Measurements from ENCODE around the gene AGRN.

GRCh38 chr1:1046243-1046642 lies 26.3 kb downstream of the AGRN start:
- TF ChIP-seq, protein P1, sequence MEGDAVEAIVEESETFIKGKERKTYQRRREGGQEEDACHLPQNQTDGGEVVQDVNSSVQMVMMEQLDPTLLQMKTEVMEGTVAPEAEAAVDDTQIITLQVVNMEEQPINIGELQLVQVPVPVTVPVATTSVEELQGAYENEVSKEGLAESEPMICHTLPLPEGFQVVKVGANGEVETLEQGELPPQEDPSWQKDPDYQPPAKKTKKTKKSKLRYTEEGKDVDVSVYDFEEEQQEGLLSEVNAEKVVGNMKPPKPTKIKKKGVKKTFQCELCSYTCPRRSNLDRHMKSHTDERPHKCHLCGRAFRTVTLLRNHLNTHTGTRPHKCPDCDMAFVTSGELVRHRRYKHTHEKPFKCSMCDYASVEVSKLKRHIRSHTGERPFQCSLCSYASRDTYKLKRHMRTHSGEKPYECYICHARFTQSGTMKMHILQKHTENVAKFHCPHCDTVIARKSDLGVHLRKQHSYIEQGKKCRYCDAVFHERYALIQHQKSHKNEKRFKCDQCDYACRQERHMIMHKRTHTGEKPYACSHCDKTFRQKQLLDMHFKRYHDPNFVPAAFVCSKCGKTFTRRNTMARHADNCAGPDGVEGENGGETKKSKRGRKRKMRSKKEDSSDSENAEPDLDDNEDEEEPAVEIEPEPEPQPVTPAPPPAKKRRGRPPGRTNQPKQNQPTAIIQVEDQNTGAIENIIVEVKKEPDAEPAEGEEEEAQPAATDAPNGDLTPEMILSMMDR (IDR thresholded peaks at IDR 0.05; ENCODE audit: low read depth, low read length, missing input control) = no peak
- TF ChIP-seq FOXA1 (IDR thresholded peaks at IDR 0.05) (no peak), HNF4G (IDR thresholded peaks at IDR 0.05) (no peak), YY1 (IDR thresholded peaks at IDR 0.05) (no peak), GABPA (IDR thresholded peaks at IDR 0.05 in 1 of 2, conservative IDR thresholded peaks at IDR 0.05 in 1 of 2) (no peak), JUND (IDR thresholded peaks at IDR 0.05) (no peak), NR2F2 (IDR thresholded peaks at IDR 0.05) (no peak), REST (IDR thresholded peaks at IDR 0.05) (no peak), SP1 (IDR thresholded peaks at IDR 0.05) (no peak), TAF1 (conservative IDR thresholded peaks at IDR 0.05) (no peak), RAD21 (IDR thresholded peaks at IDR 0.05) (no peak), ZBTB33 (IDR thresholded peaks at IDR 0.05) (no peak)
- TF ChIP-seq, protein P2, sequence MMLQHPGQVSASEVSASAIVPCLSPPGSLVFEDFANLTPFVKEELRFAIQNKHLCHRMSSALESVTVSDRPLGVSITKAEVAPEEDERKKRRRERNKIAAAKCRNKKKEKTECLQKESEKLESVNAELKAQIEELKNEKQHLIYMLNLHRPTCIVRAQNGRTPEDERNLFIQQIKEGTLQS (IDR thresholded peaks at IDR 0.05) = no peak
